UCSD-AML1 (cell line): ENCODE measurements around the gene LKAAEAR1.
A peak's percentile ranks its signal among the peaks of the same experiment; 100 is the strongest.

ENCODE experiments used
- DNase-seq: peaks from one replicate; lab custom pipeline; 2025; ENCODE audit not compliant: unreplicated experiment; lab: John Stamatoyannopoulos, UW

LKAAEAR1 gene

GRCh38 chr20:64052987-64053840 lies 31.0 kb downstream of the LKAAEAR1 start:
- no peak for DNase-seq

- no peak for DNase-seq
Measured at GRCh38 chr20:64052326-64052722, 31.9 kb downstream of the LKAAEAR1 start.

- DNase-seq, result no peak
Measured at GRCh38 chr20:64051561-64052325, 32.5 kb downstream of the LKAAEAR1 start.

- no peak for DNase-seq
Measured at GRCh38 chr20:64051033-64051452, 33.2 kb downstream of the LKAAEAR1 start.

- DNase-seq, result peak; percentile 82
Measured at GRCh38 chr20:64050261-64051032, 33.8 kb downstream of the LKAAEAR1 start.

- peak; percentile 66 for DNase-seq
Measured at GRCh38 chr20:64049878-64050260, 34.3 kb downstream of the LKAAEAR1 start.

GRCh38 chr20:64049060-64049877 lies 34.9 kb downstream of the LKAAEAR1 start, which contains the start of gene SOX18:
TSS of gene SOX18 (minus strand) at chr20:64049639. CDS start at chr20:64049516, 123 bp downstream.
- DNase-seq, result peak; percentile 66

GRCh38 chr20:64048402-64049044 lies 35.7 kb downstream of the LKAAEAR1 start:
- DNase-seq, result no peak

- DNase-seq, result no peak
Measured at GRCh38 chr20:64047968-64048401, 36.2 kb downstream of the LKAAEAR1 start.

- no peak for DNase-seq
Measured at GRCh38 chr20:64047046-64047389, 37.2 kb downstream of the LKAAEAR1 start.

- DNase-seq, result peak; percentile 45
Measured at GRCh38 chr20:64045346-64046011, 38.7 kb downstream of the LKAAEAR1 start.

- peak; percentile 51 for DNase-seq
Measured at GRCh38 chr20:64044484-64045247, 39.5 kb downstream of the LKAAEAR1 start.

GRCh38 chr20:64043768-64044167 lies 40.4 kb downstream of the LKAAEAR1 start:
- DNase-seq, result no peak

GRCh38 chr20:64042054-64042781 lies 42.0 kb downstream of the LKAAEAR1 start:
- peak; percentile 59 for DNase-seq

- no peak for DNase-seq
Measured at GRCh38 chr20:64041781-64042053, 42.5 kb downstream of the LKAAEAR1 start.

- DNase-seq, result peak; percentile 57
Measured at GRCh38 chr20:64041040-64041780, 43.0 kb downstream of the LKAAEAR1 start.

GRCh38 chr20:64040231-64041039 lies 43.8 kb downstream of the LKAAEAR1 start:
- no peak for DNase-seq
